ENCODE data around the gene CYP17A1. TPM values are rescaled to one million over a fixed set of nuclear protein-coding genes. Genes with fewer than 3 reads are reported as not detected.

Gene CYP17A1
- polyA plus RNA-seq, 1 of the 3 experiments (the other 2 are of a cell fraction) = not detected

DNA sequence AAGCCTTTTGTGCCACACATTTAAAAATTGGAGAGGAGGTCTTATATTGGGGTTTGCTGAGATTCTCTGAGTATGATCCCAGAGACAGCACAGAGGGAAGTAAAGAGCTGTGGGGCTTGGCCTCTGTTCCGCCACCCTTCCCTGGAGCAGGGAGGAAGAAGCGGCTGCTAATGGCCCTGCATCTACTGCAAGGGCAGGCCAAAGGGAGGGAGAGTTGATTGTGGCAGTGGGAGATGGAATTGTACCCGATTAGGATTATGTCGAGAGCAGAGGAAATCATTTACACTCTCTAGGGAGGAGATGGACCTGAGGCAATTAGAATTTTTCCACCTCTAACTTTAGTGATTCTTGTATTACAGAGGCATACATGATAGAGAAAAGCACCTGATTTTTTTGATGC, 28.8 kb downstream of the CYP17A1 start:
- peaks cover 4% of the 10 kb centered on the region for H3F3A ChIP-seq (replicated peaks; ENCODE audit: insufficient read depth)
- H3K9ac ChIP-seq = no peak overlapping the region
- no peaks in the 10 kb centered on the region; the same call in 1 of the 2 replicates for H3K9me3 ChIP-seq
- H3K4me1 ChIP-seq (ENCODE audit: control insufficient read depth in 1 of 2, insufficient read depth in 2 of 2, low read depth in 1 of 2, low read length in 1 of 2) = peaks cover 2 to 6% of the 10 kb centered on the region in 2 experiments; a peak in 2 of 4 replicates
- no peak overlapping the region for H3K27ac ChIP-seq (ENCODE audit: low read depth in 2 of 2, low read length in 1 of 2)
- H3K36me3 ChIP-seq (replicated peaks in 1 of 2; ENCODE audit: control insufficient read depth in 1 of 2, insufficient read depth in 2 of 2, low read length in 1 of 2) = peaks cover 16 to 20% of the 10 kb centered on the region in 2 experiments
- no peak overlapping the region for H3K4me3 ChIP-seq (ENCODE audit: low read depth in 2 of 2, low read length in 1 of 2)
- 95% methylated on average over 4 of the region's 4 CpGs for WGBS (ENCODE audit: low lambda C conversion rate)
- no peaks in the 10 kb centered on the region for H4K20me1 ChIP-seq (ENCODE audit: insufficient read depth)
- ChIA-PET CTCF (no interaction called here), POLR2A (no interaction called here)
- no peak for DNase-seq
- H3K4me2 ChIP-seq = no peak overlapping the region
- TF ChIP-seq TAF1 (IDR thresholded peaks at IDR 0.05; ENCODE audit: borderline replicate concordance, low read depth, low read length) (no peak), CHD2 (IDR thresholded peaks at IDR 0.05; ENCODE audit: low read length, partially characterized antibody) (no peak)
- TF ChIP-seq, protein P1, sequence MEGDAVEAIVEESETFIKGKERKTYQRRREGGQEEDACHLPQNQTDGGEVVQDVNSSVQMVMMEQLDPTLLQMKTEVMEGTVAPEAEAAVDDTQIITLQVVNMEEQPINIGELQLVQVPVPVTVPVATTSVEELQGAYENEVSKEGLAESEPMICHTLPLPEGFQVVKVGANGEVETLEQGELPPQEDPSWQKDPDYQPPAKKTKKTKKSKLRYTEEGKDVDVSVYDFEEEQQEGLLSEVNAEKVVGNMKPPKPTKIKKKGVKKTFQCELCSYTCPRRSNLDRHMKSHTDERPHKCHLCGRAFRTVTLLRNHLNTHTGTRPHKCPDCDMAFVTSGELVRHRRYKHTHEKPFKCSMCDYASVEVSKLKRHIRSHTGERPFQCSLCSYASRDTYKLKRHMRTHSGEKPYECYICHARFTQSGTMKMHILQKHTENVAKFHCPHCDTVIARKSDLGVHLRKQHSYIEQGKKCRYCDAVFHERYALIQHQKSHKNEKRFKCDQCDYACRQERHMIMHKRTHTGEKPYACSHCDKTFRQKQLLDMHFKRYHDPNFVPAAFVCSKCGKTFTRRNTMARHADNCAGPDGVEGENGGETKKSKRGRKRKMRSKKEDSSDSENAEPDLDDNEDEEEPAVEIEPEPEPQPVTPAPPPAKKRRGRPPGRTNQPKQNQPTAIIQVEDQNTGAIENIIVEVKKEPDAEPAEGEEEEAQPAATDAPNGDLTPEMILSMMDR (IDR thresholded peaks at IDR 0.05) = no peak
- TF ChIP-seq, protein P2, sequence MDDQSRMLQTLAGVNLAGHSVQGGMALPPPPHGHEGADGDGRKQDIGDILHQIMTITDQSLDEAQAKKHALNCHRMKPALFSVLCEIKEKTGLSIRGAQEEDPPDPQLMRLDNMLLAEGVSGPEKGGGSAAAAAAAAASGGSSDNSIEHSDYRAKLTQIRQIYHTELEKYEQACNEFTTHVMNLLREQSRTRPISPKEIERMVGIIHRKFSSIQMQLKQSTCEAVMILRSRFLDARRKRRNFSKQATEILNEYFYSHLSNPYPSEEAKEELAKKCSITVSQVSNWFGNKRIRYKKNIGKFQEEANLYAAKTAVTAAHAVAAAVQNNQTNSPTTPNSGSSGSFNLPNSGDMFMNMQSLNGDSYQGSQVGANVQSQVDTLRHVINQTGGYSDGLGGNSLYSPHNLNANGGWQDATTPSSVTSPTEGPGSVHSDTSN (IDR thresholded peaks at IDR 0.05) = no peak
- H3K27me3 ChIP-seq (ENCODE audit: insufficient read depth) = no peaks in the 10 kb centered on the region
- peaks cover 9% of the 10 kb centered on the region for H3K79me2 ChIP-seq (ENCODE audit: insufficient read depth)
- H3K9me2 ChIP-seq = no peaks in the 10 kb centered on the region
- no peak overlapping the region for H2AFZ ChIP-seq (ENCODE audit: low read depth)

DNA sequence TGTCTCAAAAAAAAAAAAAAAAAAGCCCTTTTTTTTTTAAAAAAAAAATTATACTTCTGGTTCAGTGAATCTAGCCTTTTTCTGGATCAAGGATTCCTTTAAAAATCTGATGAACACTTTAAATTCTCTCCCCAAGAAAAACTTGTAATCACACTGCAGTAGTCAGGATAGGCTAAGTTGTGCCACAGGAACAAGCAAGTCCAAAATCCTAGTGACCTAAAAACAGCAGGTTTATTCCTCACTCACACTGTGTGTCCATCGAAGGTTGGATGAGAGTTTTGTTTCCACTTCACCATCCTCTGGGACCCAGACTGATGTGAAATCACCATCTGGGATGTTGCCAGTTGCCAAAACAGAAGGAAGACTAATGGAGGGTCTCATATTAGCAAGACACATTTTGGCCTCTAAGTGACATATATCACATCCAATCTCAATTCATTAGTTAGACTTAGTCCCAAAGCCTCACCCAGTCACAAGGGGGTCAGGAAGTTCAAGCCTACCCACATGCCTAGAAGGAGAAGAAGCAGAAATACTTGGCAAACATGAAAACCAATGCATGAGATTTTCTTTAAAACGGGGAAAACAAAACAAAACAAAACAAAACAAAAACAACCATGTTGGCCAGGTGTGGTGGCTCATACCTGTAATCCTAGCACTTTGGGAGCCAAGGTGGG, 32.7 kb downstream of the CYP17A1 start:
- Histone ChIP-seq H3F3A (replicated peaks; ENCODE audit: insufficient read depth) (peaks cover 17% of the 10 kb centered on the region), H3K9ac (no peak overlapping the region), H4K20me1 (ENCODE audit: insufficient read depth) (no peaks in the 10 kb centered on the region), H3K27me3 (ENCODE audit: insufficient read depth) (no peaks in the 10 kb centered on the region), H3K9me3 (no peaks in the 10 kb centered on the region; the same call in 1 of the 2 replicates), H3K4me3 (ENCODE audit: low read depth in 2 of 2, low read length in 1 of 2) (no peak overlapping the region), H3K9me2 (no peaks in the 10 kb centered on the region), H3K79me2 (ENCODE audit: insufficient read depth) (peaks cover 9% of the 10 kb centered on the region), H2AFZ (ENCODE audit: low read depth) (no peak overlapping the region), H3K4me2 (no peak overlapping the region), H3K4me1 (ENCODE audit: control insufficient read depth in 1 of 2, insufficient read depth in 2 of 2, low read depth in 1 of 2, low read length in 1 of 2) (peaks cover 5 to 18% of the 10 kb centered on the region in 2 experiments; a peak in 3 of 4 replicates), H3K27ac (ENCODE audit: low read depth in 2 of 2, low read length in 1 of 2) (no peak overlapping the region), H3K36me3 (replicated peaks in 1 of 2; ENCODE audit: control insufficient read depth in 1 of 2, insufficient read depth in 2 of 2, low read length in 1 of 2) (peaks cover 8 to 14% of the 10 kb centered on the region in 2 experiments)
- ChIA-PET CTCF (interaction anchor here (2.0 to 2.6 kb wide), 2 partner anchors 13 to 31 kb away, joined by 5 to 6 read pairs; no protein-coding TSS in a partner anchor), POLR2A (no interaction called here)
- TF ChIP-seq SIN3A (IDR thresholded peaks at IDR 0.05; ENCODE audit: borderline replicate concordance, low read depth, low read length) (no peak), TCF12 (IDR thresholded peaks at IDR 0.05) (no peak), JUND (IDR thresholded peaks at IDR 0.05) (no peak), CHD2 (IDR thresholded peaks at IDR 0.05; ENCODE audit: low read length, partially characterized antibody) (no peak), RAD21 (IDR thresholded peaks at IDR 0.05; ENCODE audit: low read length) (no peak), NRF1 (IDR thresholded peaks at IDR 0.05; ENCODE audit: low read depth, low read length) (no peak), GATA2 (CRISPR knock-in tag; IDR thresholded peaks at IDR 0.05) (no peak)
- TF ChIP-seq, protein P3, sequence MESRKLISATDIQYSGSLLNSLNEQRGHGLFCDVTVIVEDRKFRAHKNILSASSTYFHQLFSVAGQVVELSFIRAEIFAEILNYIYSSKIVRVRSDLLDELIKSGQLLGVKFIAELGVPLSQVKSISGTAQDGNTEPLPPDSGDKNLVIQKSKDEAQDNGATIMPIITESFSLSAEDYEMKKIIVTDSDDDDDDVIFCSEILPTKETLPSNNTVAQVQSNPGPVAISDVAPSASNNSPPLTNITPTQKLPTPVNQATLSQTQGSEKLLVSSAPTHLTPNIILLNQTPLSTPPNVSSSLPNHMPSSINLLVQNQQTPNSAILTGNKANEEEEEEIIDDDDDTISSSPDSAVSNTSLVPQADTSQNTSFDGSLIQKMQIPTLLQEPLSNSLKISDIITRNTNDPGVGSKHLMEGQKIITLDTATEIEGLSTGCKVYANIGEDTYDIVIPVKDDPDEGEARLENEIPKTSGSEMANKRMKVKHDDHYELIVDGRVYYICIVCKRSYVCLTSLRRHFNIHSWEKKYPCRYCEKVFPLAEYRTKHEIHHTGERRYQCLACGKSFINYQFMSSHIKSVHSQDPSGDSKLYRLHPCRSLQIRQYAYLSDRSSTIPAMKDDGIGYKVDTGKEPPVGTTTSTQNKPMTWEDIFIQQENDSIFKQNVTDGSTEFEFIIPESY (IDR thresholded peaks at IDR 0.05; ENCODE audit: borderline replicate concordance, low read depth) = no peak
- TF ChIP-seq, protein P2 (IDR thresholded peaks at IDR 0.05) = no peak
- TF ChIP-seq, protein P4, sequence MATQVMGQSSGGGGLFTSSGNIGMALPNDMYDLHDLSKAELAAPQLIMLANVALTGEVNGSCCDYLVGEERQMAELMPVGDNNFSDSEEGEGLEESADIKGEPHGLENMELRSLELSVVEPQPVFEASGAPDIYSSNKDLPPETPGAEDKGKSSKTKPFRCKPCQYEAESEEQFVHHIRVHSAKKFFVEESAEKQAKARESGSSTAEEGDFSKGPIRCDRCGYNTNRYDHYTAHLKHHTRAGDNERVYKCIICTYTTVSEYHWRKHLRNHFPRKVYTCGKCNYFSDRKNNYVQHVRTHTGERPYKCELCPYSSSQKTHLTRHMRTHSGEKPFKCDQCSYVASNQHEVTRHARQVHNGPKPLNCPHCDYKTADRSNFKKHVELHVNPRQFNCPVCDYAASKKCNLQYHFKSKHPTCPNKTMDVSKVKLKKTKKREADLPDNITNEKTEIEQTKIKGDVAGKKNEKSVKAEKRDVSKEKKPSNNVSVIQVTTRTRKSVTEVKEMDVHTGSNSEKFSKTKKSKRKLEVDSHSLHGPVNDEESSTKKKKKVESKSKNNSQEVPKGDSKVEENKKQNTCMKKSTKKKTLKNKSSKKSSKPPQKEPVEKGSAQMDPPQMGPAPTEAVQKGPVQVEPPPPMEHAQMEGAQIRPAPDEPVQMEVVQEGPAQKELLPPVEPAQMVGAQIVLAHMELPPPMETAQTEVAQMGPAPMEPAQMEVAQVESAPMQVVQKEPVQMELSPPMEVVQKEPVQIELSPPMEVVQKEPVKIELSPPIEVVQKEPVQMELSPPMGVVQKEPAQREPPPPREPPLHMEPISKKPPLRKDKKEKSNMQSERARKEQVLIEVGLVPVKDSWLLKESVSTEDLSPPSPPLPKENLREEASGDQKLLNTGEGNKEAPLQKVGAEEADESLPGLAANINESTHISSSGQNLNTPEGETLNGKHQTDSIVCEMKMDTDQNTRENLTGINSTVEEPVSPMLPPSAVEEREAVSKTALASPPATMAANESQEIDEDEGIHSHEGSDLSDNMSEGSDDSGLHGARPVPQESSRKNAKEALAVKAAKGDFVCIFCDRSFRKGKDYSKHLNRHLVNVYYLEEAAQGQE (IDR thresholded peaks at IDR 0.05; ENCODE audit: low read depth, low read length) = no peak
- WGBS (ENCODE audit: low lambda C conversion rate) = 95% methylated on average over 2 of the region's 2 CpGs
- no peak for DNase-seq

Data from SK-N-SH (cell line).